ENCODE measurements around the gene SLC19A2.
"Not testable (repeated sequence)": the region's sequence is repeated elsewhere in the genome, so short reads cannot be mapped to it uniquely, and the experiment has no call there.

The SLC19A2 gene

DNA sequence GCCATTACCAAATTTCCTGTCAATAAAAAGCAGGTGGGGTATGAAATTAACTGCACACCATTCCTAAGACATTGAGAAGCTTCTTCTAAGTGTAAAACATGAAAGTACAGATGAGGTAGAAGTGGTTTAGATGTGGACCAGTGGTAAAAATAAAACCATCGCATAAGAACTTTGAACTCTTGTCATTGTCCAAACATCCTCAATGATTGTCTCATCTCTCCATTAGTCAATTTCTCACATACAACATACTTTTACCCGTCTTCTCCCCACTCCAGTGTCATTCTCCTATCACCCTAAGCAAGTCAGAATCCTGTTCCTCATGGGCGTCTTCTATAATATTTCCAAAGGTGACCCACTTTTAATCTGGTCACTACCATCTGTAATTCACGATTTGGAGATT, 24.3 kb upstream of the SLC19A2 start:
- no peak for DNase-seq (ENCODE audit: low read depth)
- no peak overlapping the region for H3K4me3 ChIP-seq (ENCODE audit: low read depth, low read length)

DNA sequence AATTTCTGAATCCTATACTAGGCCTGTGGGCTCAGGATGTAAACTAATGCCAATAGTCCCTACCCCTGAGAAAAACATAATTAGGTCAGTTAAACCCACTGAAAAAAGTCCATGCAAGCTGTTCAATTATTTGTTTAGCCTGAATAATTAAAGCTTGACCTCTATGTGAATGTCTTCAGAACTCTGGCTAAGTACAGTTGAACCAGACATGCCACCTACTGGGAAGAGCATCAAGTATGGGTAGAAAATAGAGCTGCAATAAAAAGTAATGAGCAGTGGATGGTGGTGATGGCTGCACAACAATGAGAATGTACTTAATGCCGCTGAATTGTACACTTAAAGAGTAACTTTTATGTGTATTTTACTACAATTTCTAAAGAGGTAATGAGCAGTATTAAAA, 23.6 kb upstream of the SLC19A2 start:
- DNase-seq (ENCODE audit: low read depth) = no peak
- H3K4me3 ChIP-seq (ENCODE audit: low read depth, low read length) = no peak overlapping the region

DNA sequence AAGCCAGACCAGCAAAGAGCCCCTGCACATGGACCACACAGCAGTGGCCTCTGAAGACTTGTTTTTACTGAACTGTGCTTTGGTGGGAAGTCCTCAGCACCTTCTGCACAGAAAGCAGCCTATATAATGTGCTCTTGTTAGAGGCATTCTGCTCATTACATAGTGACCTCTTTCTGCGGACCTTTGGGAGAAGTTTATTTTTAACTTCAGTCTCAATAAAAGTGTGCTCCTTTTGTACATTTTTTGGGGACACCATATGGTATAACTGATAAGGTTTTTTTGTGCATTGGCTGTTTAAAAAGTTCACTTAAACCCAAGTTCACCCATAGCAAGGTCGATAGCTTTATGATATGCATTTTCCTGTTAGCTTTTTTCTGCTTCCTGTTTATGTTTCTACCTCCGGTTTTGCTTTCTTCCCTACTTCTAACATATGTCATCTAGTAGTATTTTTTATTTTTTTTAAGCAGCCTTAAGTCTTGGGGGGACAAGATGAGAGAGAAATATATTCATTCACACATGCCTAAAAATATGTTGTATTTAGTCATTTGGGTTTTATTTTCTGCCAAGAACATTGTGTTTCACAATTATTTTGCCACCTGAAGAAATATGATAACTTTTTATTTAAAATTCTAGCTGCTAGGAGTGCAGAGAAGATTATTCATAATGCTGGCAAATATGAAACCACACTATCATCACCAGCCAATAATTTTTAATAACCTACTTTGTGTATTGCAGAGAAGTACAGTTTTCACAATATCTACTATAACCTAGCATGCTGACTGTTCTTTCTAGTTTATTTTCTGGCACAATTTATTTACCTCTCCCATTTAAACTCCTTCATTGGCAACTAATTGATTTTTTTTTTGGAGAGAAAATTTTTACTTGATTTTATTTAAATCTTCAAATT, 22.9 kb upstream of the SLC19A2 start:
- DNase-seq (ENCODE audit: low read depth) = no peak

DNA sequence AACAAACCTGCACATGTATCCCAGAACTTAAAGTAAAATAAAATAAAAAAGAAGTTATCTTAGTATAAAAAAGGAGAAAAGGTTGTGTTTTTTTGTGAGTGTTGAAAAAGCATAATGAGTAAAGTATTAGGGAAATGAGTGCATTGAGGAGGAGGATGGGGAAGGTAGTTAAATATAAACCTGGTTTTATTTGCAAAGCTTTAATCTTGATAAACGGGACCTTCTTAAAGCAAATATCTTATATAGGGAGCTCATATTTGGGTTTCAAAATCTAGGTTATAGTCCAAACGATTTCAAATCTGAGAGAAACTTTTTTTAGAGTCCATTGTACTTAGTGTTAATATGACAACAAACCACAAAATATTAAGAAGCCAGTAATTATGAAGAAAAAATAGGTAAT, 21.7 kb upstream of the SLC19A2 start:
- DNase-seq (ENCODE audit: low read depth) = no peak
- H3K4me3 ChIP-seq (ENCODE audit: low read depth, low read length) = no peak overlapping the region

More for the DNA sequence above, 22.9 kb upstream of the SLC19A2 start:
- H3K4me3 ChIP-seq (ENCODE audit: low read depth, low read length) = no peak overlapping the region

DNA sequence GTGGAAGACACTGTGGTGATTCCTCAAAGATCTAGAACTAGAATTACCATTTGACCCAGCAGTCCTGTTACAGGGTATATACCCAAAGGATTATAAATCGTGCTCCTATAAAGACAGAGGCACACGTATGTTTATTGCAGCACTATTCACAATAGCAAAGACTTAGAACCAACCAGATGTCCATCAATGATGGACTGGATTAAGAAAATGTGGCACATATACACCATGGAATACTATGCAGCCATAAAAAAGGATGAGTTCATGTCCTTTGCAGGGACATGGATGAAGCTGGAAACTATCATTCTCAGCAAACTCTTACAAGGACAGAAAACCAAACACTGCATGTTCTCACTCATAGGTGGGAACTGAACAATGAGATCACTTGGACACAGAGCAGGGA, 17.9 kb upstream of the SLC19A2 start:
- not testable (repeated sequence) for DNase-seq (ENCODE audit: low read depth); H3K4me3 ChIP-seq (ENCODE audit: low read depth, low read length)

GRCh38 chr1:169499807-169500206, 14.1 kb upstream of the SLC19A2 start:
- no peak overlapping the region for H3K4me3 ChIP-seq (ENCODE audit: low read depth, low read length)

GRCh38 chr1:169497317-169497716, 11.6 kb upstream of the SLC19A2 start:
- no peak for DNase-seq (ENCODE audit: low read depth)

More at GRCh38 chr1:169499807-169500206, 14.1 kb upstream of the SLC19A2 start:
- no peak for DNase-seq (ENCODE audit: low read depth)

DNA sequence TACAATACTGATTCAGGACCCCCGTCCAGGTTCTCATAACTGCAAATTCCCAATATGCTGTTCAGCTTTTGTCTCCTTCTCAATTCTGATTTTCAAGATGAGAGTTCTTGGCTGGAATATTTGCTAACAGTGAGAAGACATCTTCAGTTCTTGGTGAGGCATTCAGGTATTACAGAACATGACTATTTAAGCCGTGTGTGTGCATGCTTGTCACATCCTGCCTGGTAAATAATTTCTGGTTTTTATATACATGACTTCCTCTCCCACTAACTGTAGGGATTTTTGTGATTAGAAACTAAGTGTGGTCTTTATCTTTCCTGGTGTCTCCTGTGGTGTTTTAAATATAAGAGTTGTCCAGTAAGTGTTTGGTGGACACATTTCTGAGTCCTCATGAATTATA, 10.2 kb upstream of the SLC19A2 start:
- H3K4me3 ChIP-seq (ENCODE audit: low read depth, low read length) = no peak overlapping the region
- DNase-seq (ENCODE audit: low read depth) = no peak

More at GRCh38 chr1:169497317-169497716, 11.6 kb upstream of the SLC19A2 start:
- no peak overlapping the region for H3K4me3 ChIP-seq (ENCODE audit: low read depth, low read length)

GRCh38 chr1:169495046-169495775, 9.5 kb upstream of the SLC19A2 start:
- no peak overlapping the region for H3K4me3 ChIP-seq (ENCODE audit: low read depth, low read length)
- DNase-seq (ENCODE audit: low read depth) = no peak

DNA sequence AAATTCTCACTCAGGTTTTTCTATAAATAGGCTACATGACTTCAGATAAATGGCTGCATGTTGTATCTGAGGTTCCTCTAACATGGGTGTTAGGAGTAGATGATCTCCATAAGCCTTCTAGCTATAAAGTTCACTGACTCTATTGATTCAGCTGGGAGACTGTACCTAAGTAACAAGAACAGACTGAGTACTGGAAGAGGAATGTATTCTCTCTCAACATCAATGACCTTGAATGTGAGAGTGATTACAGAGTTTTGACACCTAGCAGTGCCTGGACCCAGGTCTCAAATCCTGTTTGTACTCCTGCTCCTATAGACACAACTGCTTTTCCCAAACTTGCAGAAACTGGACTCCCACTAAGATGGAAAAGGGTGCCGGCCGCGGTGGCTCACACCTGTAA, 8.6 kb upstream of the SLC19A2 start:
- DNase-seq (ENCODE audit: low read depth) = no peak
- H3K4me3 ChIP-seq (ENCODE audit: low read depth, low read length) = no peak overlapping the region

DNA sequence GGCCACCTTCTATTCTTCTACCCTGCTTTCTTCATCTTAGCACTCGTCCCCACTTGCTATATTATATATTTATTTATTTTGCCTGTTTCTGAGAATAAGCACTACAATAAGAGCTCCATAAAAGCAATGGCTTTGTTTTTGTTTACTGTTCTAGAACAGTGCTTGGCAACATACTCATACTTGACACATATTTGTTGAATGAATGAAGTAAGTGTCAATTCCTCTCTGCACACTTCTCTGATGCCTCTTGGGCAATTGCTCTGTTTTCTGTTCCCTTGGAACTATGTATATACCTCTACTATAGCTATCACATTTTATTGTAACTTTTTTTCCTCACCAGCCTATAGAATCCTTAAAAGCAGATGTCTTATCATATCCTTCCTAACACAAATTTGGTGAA, 7.5 kb upstream of the SLC19A2 start:
- DNase-seq (ENCODE audit: low read depth) = no peak
- no peak overlapping the region for H3K4me3 ChIP-seq (ENCODE audit: low read depth, low read length)

- DNase-seq (ENCODE audit: low read depth) = no peak
- H3K4me3 ChIP-seq (ENCODE audit: low read depth, low read length) = no peak overlapping the region
Observed at GRCh38 chr1:169491845-169492281, 6.1 kb upstream of the SLC19A2 start.

- DNase-seq (ENCODE audit: low read depth) = no peak
- H3K4me3 ChIP-seq (ENCODE audit: low read depth, low read length) = no peak overlapping the region
Observed at GRCh38 chr1:169488157-169488556, 2.4 kb upstream of the SLC19A2 start.

GRCh38 chr1:169487561-169487960, 1.8 kb upstream of the SLC19A2 start:
- H3K4me3 ChIP-seq (ENCODE audit: low read depth, low read length) = no peak overlapping the region
- no peak for DNase-seq (ENCODE audit: low read depth)

- no peak for DNase-seq (ENCODE audit: low read depth)
Observed at GRCh38 chr1:169487133-169487532, 1.4 kb upstream of the SLC19A2 start.

DNA sequence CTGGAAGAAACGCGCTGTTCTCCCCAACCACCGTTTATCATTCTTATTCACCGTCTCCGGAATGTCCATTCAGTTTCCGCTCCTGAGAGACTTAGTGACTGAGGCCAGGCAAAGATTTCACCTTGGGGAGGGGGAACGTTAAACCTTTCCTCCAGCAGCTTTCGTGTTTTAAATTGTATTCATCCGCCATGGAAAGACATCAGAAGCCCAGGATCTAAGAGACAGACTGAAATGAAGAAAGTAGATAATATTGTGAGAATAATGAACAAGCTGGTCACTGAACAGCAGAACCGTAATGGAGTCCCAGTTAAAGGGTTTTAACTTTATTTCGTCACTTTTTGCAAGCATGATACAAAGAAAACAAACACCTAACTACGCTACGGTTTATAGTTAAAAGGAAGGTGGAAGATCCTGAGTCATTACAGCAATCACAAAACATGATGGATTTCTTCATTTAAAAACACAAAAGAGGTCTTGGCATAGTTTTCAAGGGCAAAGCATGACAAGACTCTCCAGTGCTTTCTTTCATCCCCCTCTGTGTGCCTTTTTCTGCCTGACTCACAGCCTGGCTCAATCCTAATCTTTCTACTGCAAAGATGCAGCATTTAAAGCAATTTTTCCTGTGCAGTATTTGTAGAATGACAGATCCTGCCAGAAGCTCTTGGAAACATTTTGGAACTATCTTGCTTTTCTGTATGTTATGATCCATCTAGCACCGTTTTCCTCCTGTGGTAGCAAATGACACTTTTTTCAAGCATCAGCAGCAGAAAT, 722 bp upstream of the SLC19A2 start:
- DNase-seq (ENCODE audit: low read depth) = peak; percentile 39
- H3K4me3 ChIP-seq (ENCODE audit: low read depth, low read length) = peak overlapping the region; percentile 77

More at GRCh38 chr1:169487133-169487532, 1.4 kb upstream of the SLC19A2 start:
- peak overlapping the region; percentile 77 for H3K4me3 ChIP-seq (ENCODE audit: low read depth, low read length)

- H3K4me3 ChIP-seq (ENCODE audit: low read depth, low read length) = peak overlapping the region; percentile 77
- peak; percentile 52 for DNase-seq (ENCODE audit: low read depth)
Observed at GRCh38 chr1:169484683-169485430, 887 bp downstream of the SLC19A2 start.

- DNase-seq (ENCODE audit: low read depth) = no peak
- peak overlapping the region; percentile 77 for H3K4me3 ChIP-seq (ENCODE audit: low read depth, low read length)
Observed at GRCh38 chr1:169484101-169484500, 1.6 kb downstream of the SLC19A2 start.

DNA sequence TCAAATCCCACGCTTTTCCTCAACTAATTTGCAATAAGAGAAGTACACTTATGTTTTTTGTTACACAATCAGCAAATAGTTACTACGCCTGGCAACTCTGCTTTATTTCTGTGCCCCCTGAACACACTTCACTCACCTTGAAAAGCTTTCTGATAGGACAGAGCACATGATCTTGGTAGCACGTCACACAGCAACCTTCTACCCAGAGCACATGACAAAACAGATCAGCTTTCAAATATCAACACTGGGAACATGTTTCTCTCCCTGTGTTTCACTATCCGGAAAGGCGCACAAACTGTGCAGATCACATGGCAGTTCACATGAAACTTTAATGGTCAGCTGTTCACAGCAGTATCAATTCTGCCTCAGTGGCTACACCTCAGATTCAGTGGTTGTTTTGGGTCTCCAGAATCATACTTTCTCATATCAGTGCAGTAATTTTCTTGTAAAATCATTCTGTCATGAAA, 2.2 kb downstream of the SLC19A2 start:
- H3K4me3 ChIP-seq (ENCODE audit: low read depth, low read length) = peak overlapping the region; percentile 77
- DNase-seq (ENCODE audit: low read depth) = peak; percentile 55
